ENCODE measurements around the gene TCF15.

The TCF15 gene

DNA sequence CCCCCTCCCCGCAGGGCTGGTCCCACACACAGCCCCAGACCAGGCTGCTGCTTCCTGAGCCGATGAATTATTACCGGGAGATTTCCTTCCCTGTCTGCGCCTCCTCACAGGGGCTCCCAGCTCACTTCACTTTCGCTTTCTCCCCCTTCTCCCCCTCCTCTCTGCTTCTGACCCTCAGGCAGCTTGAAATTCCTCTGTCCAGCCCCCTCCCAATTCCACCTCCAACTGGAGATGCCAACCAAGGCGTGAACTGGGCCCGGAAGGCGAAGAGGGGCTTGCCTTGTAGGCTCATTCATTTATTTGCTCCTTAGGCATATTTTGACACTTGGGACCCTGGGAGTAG, 1.7 kb upstream of the TCF15 start:
- no peaks in the 10 kb centered on the region for H3K36me3 ChIP-seq (ENCODE audit: insufficient read depth, low read length)
- no peaks in the 10 kb centered on the region for H3K4me1 ChIP-seq (ENCODE audit: insufficient read depth, low read length)
- H3K27ac ChIP-seq (ENCODE audit: low read length), result no peak overlapping the region
- no peak for DNase-seq
- no peak overlapping the region for H2AFZ ChIP-seq (ENCODE audit: low read depth, low read length)
- no peak overlapping the region for H3K4me2 ChIP-seq (ENCODE audit: insufficient read depth, low read length)
- no peak overlapping the region for H3K9ac ChIP-seq (ENCODE audit: low read depth, low read length)
- ATAC-seq (ENCODE audit: insufficient read depth, low read depth), result no peak
- TF ChIP-seq, protein P1, sequence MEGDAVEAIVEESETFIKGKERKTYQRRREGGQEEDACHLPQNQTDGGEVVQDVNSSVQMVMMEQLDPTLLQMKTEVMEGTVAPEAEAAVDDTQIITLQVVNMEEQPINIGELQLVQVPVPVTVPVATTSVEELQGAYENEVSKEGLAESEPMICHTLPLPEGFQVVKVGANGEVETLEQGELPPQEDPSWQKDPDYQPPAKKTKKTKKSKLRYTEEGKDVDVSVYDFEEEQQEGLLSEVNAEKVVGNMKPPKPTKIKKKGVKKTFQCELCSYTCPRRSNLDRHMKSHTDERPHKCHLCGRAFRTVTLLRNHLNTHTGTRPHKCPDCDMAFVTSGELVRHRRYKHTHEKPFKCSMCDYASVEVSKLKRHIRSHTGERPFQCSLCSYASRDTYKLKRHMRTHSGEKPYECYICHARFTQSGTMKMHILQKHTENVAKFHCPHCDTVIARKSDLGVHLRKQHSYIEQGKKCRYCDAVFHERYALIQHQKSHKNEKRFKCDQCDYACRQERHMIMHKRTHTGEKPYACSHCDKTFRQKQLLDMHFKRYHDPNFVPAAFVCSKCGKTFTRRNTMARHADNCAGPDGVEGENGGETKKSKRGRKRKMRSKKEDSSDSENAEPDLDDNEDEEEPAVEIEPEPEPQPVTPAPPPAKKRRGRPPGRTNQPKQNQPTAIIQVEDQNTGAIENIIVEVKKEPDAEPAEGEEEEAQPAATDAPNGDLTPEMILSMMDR (IDR thresholded peaks at IDR 0.05; ENCODE audit: borderline replicate concordance, extremely low read depth, low read length, poor library complexity, severe bottlenecking), result no peak
- TF ChIP-seq EZH2 (IDR thresholded peaks at IDR 0.05; ENCODE audit: borderline replicate concordance, low read depth, low read length, severe bottlenecking), result no peak
- peaks cover 9% of the 10 kb centered on the region for H4K20me1 ChIP-seq (ENCODE audit: insufficient read depth, low read length)
- peaks cover 27% of the 10 kb centered on the region for H3K27me3 ChIP-seq (ENCODE audit: insufficient read depth, low read length, poor library complexity)
- no peak overlapping the region for H3K4me3 ChIP-seq (ENCODE audit: low read depth in 1 of 2, low read length in 2 of 2)
- no peaks in the 10 kb centered on the region for H3K9me3 ChIP-seq (ENCODE audit: insufficient read depth, low read length, severe bottlenecking)
- H3K79me2 ChIP-seq (ENCODE audit: insufficient read depth, low read length), result no peaks in the 10 kb centered on the region

DNA sequence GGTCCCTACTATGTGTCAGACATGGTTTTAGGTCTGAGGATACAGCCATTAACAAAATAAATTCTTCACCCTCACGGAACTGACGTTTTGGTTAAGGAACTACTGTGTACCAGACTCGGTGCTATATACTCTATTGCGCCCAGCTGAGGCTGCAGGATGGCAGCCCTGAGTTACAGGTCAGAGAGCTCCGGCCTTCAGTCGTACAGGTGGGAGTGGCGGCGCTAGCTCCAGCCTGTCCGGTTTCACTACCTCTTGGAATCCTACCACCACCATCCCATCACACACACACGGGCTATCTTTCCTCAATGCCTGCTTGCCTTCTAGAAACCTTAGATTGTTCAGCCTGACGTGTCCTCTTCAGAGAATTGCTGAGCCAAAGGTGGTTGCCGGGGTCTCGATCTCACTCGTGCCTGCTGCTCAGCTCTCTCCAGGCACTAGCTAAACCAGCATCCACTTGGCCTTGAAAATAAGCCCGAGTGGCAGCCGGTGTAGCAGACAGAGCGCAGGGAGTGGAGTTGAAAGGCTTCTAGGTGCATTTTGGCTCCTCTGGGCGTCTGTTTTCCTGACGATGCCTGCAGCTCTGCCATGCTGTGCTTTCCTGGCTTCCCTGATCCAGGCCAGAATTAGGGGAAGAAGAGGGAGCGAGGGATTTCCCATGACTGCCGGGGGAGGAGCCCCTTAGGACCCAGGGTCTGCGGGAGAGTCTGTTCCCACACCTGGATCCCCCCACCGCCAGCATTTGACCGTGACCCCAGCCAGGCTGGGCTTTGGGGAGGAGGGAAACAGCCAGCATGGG, 1.1 kb upstream of the TCF15 start:
- DNase-seq, result no peak
- H3K27me3 ChIP-seq (ENCODE audit: insufficient read depth, low read length, poor library complexity), result peaks cover 24% of the 10 kb centered on the region
- H3K9ac ChIP-seq (ENCODE audit: low read depth, low read length), result no peak overlapping the region
- no peaks in the 10 kb centered on the region for H3K9me3 ChIP-seq (ENCODE audit: insufficient read depth, low read length, severe bottlenecking)
- no peak for ATAC-seq (ENCODE audit: insufficient read depth, low read depth)
- H3K36me3 ChIP-seq (ENCODE audit: insufficient read depth, low read length), result no peaks in the 10 kb centered on the region
- no peak overlapping the region for H2AFZ ChIP-seq (ENCODE audit: low read depth, low read length)
- H4K20me1 ChIP-seq (ENCODE audit: insufficient read depth, low read length), result peaks cover 9% of the 10 kb centered on the region
- H3K4me1 ChIP-seq (ENCODE audit: insufficient read depth, low read length), result no peaks in the 10 kb centered on the region
- no peak overlapping the region for H3K4me2 ChIP-seq (ENCODE audit: insufficient read depth, low read length)
- H3K27ac ChIP-seq (ENCODE audit: low read length), result no peak overlapping the region
- H3K4me3 ChIP-seq (ENCODE audit: low read depth in 1 of 2, low read length in 2 of 2), result no peak overlapping the region
- H3K79me2 ChIP-seq (ENCODE audit: insufficient read depth, low read length), result no peaks in the 10 kb centered on the region
- TF ChIP-seq EZH2 (IDR thresholded peaks at IDR 0.05; ENCODE audit: borderline replicate concordance, low read depth, low read length, severe bottlenecking), result no peak
- TF ChIP-seq, protein P1 (IDR thresholded peaks at IDR 0.05; ENCODE audit: borderline replicate concordance, extremely low read depth, low read length, poor library complexity, severe bottlenecking), result no peak

DNA sequence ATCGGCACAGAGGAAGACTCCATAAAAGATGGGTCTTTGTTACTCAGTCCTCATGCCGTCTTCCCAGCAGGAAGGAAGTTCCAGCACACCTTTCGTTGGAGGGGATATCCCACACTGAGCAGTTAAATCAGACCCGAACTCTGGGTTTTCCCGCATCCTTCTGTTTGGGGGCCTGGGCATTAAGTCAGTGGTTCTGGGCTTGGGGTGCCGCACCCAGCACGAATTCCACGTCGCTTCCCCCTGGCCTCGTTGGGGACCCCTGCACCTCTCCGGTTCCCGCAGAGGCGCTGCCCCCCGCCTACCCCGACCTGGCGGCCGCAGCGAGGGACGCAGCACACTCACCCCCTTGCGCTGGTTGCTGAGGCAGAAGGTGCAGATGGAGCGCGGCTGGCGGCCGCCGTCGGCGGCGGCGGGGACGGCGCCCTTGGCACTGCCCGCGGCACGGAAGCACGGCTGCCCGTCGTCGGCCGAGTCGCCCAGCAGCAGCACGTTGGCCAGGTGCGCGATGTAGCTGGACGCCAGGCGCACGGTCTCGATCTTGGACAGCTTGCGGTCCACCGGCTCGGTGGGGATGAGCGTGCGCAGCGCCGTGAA, 641 bp downstream of the TCF15 start:
- H3K27ac ChIP-seq (ENCODE audit: low read length), result no peak overlapping the region
- H4K20me1 ChIP-seq (ENCODE audit: insufficient read depth, low read length), result peaks cover 9% of the 10 kb centered on the region
- H3K36me3 ChIP-seq (ENCODE audit: insufficient read depth, low read length), result no peaks in the 10 kb centered on the region
- H3K9ac ChIP-seq (ENCODE audit: low read depth, low read length), result no peak overlapping the region
- no peaks in the 10 kb centered on the region for H3K4me1 ChIP-seq (ENCODE audit: insufficient read depth, low read length)
- H3K27me3 ChIP-seq (ENCODE audit: insufficient read depth, low read length, poor library complexity), result peaks cover 19% of the 10 kb centered on the region
- DNase-seq (no peak), ATAC-seq (ENCODE audit: insufficient read depth, low read depth) (no peak)
- no peak overlapping the region for H3K4me2 ChIP-seq (ENCODE audit: insufficient read depth, low read length)
- TF ChIP-seq, protein P1 (IDR thresholded peaks at IDR 0.05; ENCODE audit: borderline replicate concordance, extremely low read depth, low read length, poor library complexity, severe bottlenecking), result no peak
- TF ChIP-seq EZH2 (IDR thresholded peaks at IDR 0.05; ENCODE audit: borderline replicate concordance, low read depth, low read length, severe bottlenecking), result no peak
- H2AFZ ChIP-seq (ENCODE audit: low read depth, low read length), result no peak overlapping the region
- H3K4me3 ChIP-seq (ENCODE audit: low read depth in 1 of 2, low read length in 2 of 2), result no peak overlapping the region
- no peaks in the 10 kb centered on the region for H3K79me2 ChIP-seq (ENCODE audit: insufficient read depth, low read length)
- H3K9me3 ChIP-seq (ENCODE audit: insufficient read depth, low read length, severe bottlenecking), result no peaks in the 10 kb centered on the region

Measured in DND-41 (cell line).